K562 (cell line): Measurements from ENCODE around the gene RTP5. TPM values are rescaled to one million over a fixed set of nuclear protein-coding genes. Genes with fewer than 3 reads are reported as not detected.

Experiments used
- BHLHE40 ChIP-seq: IDR thresholded peaks from 2 replicates; pipeline ENCODE4 v1.6.1; 2011; ENCODE audit warnings: low read length, improper control_type of control experiment
- C11orf30 ChIP-seq: fragments of 450-650 bp; IDR thresholded peaks from 2 replicates; pipeline ENCODE4 v1.6.1; 2016; ENCODE audit warnings: low read depth, mild to moderate bottlenecking
- CBX3 ChIP-seq, 2 experiments: IDR thresholded peaks; 1 replicate in 1 of 2; 2 replicates in 1 of 2; pipeline ENCODE4 v1.6.1; 2012; ENCODE audit warnings: inconsistent platforms in 2 of 2, low read length in 2 of 2, borderline replicate concordance in 1 of 2, control low read depth in 1 of 2
- CSDE1 ChIP-seq, 2 experiments: fragments of 450-650 bp; IDR thresholded peaks; 2 replicates each; pipeline ENCODE4 v1.6.1; 2016; ENCODE audit warnings: mild to moderate bottlenecking in 1 of 2
- DPF2 ChIP-seq: fragments of 450-650 bp; IDR thresholded peaks from 2 replicates; pipeline ENCODE4 v1.6.1; 2016
- EP300 ChIP-seq: IDR thresholded peaks from 2 replicates; pipeline ENCODE4 v1.6.1; 2012; ENCODE audit warnings: low read length, improper control_type of control experiment
- GATAD2B ChIP-seq: fragments of 450-650 bp; IDR thresholded peaks from 2 replicates; pipeline ENCODE4 v1.6.1; 2017; ENCODE audit warnings: mild to moderate bottlenecking, borderline replicate concordance
- GTF2F1 ChIP-seq: IDR thresholded peaks from 2 replicates; pipeline ENCODE4 v1.6.1; 2011; ENCODE audit warnings: low read depth, low read length, improper control_type of control experiment
- HMG20A ChIP-seq: fragments of 450-650 bp; formaldehyde crosslinking; conservative IDR thresholded peaks from 2 replicates; pipeline ENCODE4 v1.4.0; 2020; ENCODE audit warnings: mild to moderate bottlenecking, mixed read lengths
- MAFF ChIP-seq: IDR thresholded peaks from 2 replicates; pipeline ENCODE4 v1.6.1; 2012; ENCODE audit warnings: low read length, improper control_type of control experiment
- MAFK ChIP-seq: IDR thresholded peaks from 2 replicates; pipeline ENCODE4 v1.6.1; 2011; ENCODE audit warnings: low read length, improper control_type of control experiment
- MTA3 ChIP-seq: fragments of 450-650 bp; formaldehyde crosslinking; IDR thresholded peaks from 2 replicates; pipeline ENCODE4 v1.6.1; 2017; ENCODE audit warnings: mild to moderate bottlenecking, borderline replicate concordance
- NFE2 ChIP-seq: IDR thresholded peaks from 2 replicates; pipeline ENCODE4 v1.6.1; 2014; ENCODE audit warnings: antibody characterized with exemption, low read depth
- POLR3G ChIP-seq: IDR thresholded peaks from 2 replicates; pipeline ENCODE4 v1.6.1; 2011; ENCODE audit not compliant: insufficient read length, insufficient replicate concordance; ENCODE audit errors: extremely low read depth
- PPARD ChIP-seq: fragments of 250-450 bp; sonication (Bioruptor Pico); IDR thresholded peaks from 2 replicates; pipeline ENCODE4 v1.8.0; 2022; ENCODE audit warnings: inconsistent platforms, mild to moderate bottlenecking, moderate library complexity
- PTTG1 ChIP-seq: fragments of 450-650 bp; IDR thresholded peaks from 2 replicates; pipeline ENCODE4 v1.6.1; 2016; ENCODE audit warnings: low read depth, mild to moderate bottlenecking, missing genetic modification characterization, missing compliant biosample characterization
- RAD51 ChIP-seq: fragments of 450-650 bp; IDR thresholded peaks from 2 replicates; pipeline ENCODE4 v1.7.1; 2016; ENCODE audit warnings: low read depth, mild to moderate bottlenecking, borderline replicate concordance
- RBBP5 ChIP-seq: fragments of 200-600 bp; sonication (generic); IDR thresholded peaks from 2 replicates; pipeline ENCODE4 v1.6.1; 2012; ENCODE audit warnings: borderline replicate concordance, mild to moderate bottlenecking, low read length, control low read depth, inconsistent platforms; ENCODE audit not compliant: insufficient read depth, poor library complexity, severe bottlenecking
- TCF7 ChIP-seq: sonication (generic); IDR thresholded peaks from 2 replicates; pipeline ENCODE4 v1.6.1; 2016; ENCODE audit warnings: antibody characterized with exemption, borderline replicate concordance
- ZNF184 ChIP-seq: sonication (generic); formaldehyde crosslinking; IDR thresholded peaks from 2 replicates; pipeline ENCODE4 v1.5.0; 2020; ENCODE audit warnings: missing genetic modification reagents
- ZNF23 ChIP-seq: fragments of 250-450 bp; sonication (Bioruptor Pico); IDR thresholded peaks from 2 replicates; pipeline ENCODE4 v1.4.0; 2020; ENCODE audit warnings: mild to moderate bottlenecking
- ZNF316 ChIP-seq: fragments of 450-650 bp; IDR thresholded peaks from 2 replicates; pipeline ENCODE4 v1.6.1; 2016
- ZNF561 ChIP-seq: fragments of 450-650 bp; formaldehyde crosslinking; conservative IDR thresholded peaks from 2 replicates; pipeline ENCODE4 v1.4.0; 2020; ENCODE audit warnings: mild to moderate bottlenecking, moderate library complexity
- polyA plus RNA-seq, 8 experiments: library from polyadenylated mRNA; depleted of rRNA in 4 of 8; stranded (reverse) in 5 of 8; unstranded in 3 of 8; fragments of >200 nt; fragmentation: Nextera tagmentation in 2 of 8; fragmentation: Illumina TruSeq in 1 of 8; extraction: Ambion mirVana in 2 of 8; extraction: Trizol in 1 of 8; gene quantifications; 2 replicates each; pipeline versions ENCODE4 v1.2.1 to v1.2.3, GENCODE V29; 2011 to 2014; ENCODE audit warnings: inconsistent platforms in 1 of 8, missing spikeins in 1 of 8
- total RNA-seq, 7 experiments: library from RNA; depleted of rRNA in 6 of 7; stranded (reverse); fragments of >200 nt in 6 of 7; fragmentation: Illumina TruSeq in 2 of 7; extraction: Trizol in 2 of 7; gene quantifications; 2 replicates each; pipeline versions ENCODE4 v1.2.1 to v1.2.3, GENCODE V29; 2011 to 2021; ENCODE audit warnings: low replicate concordance in 1 of 7
- TF ChIP-seq, protein P1 (sequence below): sonication (generic); formaldehyde crosslinking; IDR thresholded peaks from 2 replicates; pipeline ENCODE4 v1.8.1; 2022; ENCODE audit warnings: missing genetic modification reagents
- TF ChIP-seq, protein P2 (sequence below): sonication (generic); formaldehyde crosslinking; IDR thresholded peaks from 2 replicates; pipeline ENCODE4 v1.8.0; 2022; ENCODE audit warnings: mild to moderate bottlenecking, missing genetic modification reagents
- TF ChIP-seq, protein P3 (sequence below): sonication (generic); formaldehyde crosslinking; IDR thresholded peaks from 2 replicates; pipeline ENCODE4 v1.8.0; 2023; ENCODE audit warnings: mild to moderate bottlenecking, missing genetic modification reagents
- TF ChIP-seq, protein P4 (sequence below): fragments of 450-650 bp; formaldehyde crosslinking; IDR thresholded peaks from 2 replicates; pipeline ENCODE4 v1.4.0; 2022; ENCODE audit warnings: missing genetic modification characterization

The RTP5 gene
- total and polyA plus RNA-seq, 9 of the 15 experiments (the other 6 are each of a cell fraction or from before 2014, with no cell fraction given), result not detected

DNA sequence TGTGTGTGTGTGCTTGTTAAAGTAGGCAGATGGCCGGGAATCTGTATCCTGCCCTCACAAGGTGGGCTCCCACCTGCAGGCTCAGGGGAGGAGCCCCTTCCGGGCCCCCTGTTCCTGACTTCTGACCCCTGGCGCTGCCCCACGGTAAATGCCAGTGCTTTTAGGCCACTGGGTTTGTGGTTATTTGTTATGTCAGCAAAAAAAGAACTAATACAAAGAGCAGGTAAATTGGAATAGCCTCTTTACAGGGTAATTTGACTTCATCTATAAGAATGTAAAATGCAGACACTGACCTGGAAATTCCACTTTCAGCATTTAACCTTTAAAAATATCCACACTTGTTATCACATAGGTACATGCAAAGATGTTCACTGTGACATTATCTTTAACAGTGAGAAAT lies 44.2 kb downstream of the RTP5 start (continued):
- TF ChIP-seq POLR3G, result no peak
- peak; percentile 86 for TF ChIP-seq MAFF
- no peak for TF ChIP-seq CSDE1 (IDR thresholded peaks at IDR 0.05)
- TF ChIP-seq TCF7, result no peak
- TF ChIP-seq BHLHE40, result no peak
- peak; percentile 68 for TF ChIP-seq C11orf30
- TF ChIP-seq ZNF184 (CRISPR knock-in tag), result no peak
- no peak for TF ChIP-seq EP300
- peak; percentile 85 for TF ChIP-seq ZNF316
- no peak for TF ChIP-seq DPF2
- TF ChIP-seq NFE2, result no peak
- no peak for TF ChIP-seq PPARD (CRISPR knock-in tag)
- TF ChIP-seq ZNF23 (CRISPR knock-in tag), result no peak
- no peak for TF ChIP-seq GTF2F1
- TF ChIP-seq ZNF561, result no peak
- TF ChIP-seq, protein P1, sequence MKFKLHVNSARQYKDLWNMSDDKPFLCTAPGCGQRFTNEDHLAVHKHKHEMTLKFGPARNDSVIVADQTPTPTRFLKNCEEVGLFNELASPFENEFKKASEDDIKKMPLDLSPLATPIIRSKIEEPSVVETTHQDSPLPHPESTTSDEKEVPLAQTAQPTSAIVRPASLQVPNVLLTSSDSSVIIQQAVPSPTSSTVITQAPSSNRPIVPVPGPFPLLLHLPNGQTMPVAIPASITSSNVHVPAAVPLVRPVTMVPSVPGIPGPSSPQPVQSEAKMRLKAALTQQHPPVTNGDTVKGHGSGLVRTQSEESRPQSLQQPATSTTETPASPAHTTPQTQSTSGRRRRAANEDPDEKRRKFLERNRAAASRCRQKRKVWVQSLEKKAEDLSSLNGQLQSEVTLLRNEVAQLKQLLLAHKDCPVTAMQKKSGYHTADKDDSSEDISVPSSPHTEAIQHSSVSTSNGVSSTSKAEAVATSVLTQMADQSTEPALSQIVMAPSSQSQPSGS (CRISPR knock-in tag), result no peak
- no peak for TF ChIP-seq RAD51
- TF ChIP-seq HMG20A (CRISPR knock-in tag), result no peak
- TF ChIP-seq CBX3 (IDR thresholded peaks at IDR 0.05; ENCODE audit: borderline replicate concordance in 1 of 2, low read length in 2 of 2), result no peak
- no peak for TF ChIP-seq PTTG1 (tag)
- no peak for TF ChIP-seq RBBP5
- TF ChIP-seq MAFK, result peak; percentile 85
- TF ChIP-seq, protein P2, sequence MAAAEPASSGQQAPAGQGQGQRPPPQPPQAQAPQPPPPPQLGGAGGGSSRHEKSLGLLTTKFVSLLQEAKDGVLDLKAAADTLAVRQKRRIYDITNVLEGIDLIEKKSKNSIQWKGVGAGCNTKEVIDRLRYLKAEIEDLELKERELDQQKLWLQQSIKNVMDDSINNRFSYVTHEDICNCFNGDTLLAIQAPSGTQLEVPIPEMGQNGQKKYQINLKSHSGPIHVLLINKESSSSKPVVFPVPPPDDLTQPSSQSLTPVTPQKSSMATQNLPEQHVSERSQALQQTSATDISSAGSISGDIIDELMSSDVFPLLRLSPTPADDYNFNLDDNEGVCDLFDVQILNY (CRISPR knock-in tag), result no peak
- no peak for TF ChIP-seq MTA3
- no peak for TF ChIP-seq GATAD2B
- TF ChIP-seq, protein P3, sequence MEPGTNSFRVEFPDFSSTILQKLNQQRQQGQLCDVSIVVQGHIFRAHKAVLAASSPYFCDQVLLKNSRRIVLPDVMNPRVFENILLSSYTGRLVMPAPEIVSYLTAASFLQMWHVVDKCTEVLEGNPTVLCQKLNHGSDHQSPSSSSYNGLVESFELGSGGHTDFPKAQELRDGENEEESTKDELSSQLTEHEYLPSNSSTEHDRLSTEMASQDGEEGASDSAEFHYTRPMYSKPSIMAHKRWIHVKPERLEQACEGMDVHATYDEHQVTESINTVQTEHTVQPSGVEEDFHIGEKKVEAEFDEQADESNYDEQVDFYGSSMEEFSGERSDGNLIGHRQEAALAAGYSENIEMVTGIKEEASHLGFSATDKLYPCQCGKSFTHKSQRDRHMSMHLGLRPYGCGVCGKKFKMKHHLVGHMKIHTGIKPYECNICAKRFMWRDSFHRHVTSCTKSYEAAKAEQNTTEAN (CRISPR knock-in tag), result no peak
- TF ChIP-seq, protein P4, sequence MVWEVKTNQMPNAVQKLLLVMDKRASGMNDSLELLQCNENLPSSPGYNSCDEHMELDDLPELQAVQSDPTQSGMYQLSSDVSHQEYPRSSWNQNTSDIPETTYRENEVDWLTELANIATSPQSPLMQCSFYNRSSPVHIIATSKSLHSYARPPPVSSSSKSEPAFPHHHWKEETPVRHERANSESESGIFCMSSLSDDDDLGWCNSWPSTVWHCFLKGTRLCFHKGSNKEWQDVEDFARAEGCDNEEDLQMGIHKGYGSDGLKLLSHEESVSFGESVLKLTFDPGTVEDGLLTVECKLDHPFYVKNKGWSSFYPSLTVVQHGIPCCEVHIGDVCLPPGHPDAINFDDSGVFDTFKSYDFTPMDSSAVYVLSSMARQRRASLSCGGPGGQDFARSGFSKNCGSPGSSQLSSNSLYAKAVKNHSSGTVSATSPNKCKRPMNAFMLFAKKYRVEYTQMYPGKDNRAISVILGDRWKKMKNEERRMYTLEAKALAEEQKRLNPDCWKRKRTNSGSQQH, result no peak
